Activated CD4-positive, CD25-positive, alpha-beta regulatory T cell (primary cell): ENCODE results near the gene YY1AP1.
A peak's percentile ranks its signal among the peaks of the same experiment; 100 is the strongest.
"Not testable (repeated sequence)": the region's sequence is repeated elsewhere in the genome, so short reads cannot be mapped to it uniquely, and the experiment has no call there.

Experiments used
- DNase-seq, 4 experiments: peaks; one replicate each; lab custom pipeline; 2025; lab: John Stamatoyannopoulos, UW

The YY1AP1 gene

DNA sequence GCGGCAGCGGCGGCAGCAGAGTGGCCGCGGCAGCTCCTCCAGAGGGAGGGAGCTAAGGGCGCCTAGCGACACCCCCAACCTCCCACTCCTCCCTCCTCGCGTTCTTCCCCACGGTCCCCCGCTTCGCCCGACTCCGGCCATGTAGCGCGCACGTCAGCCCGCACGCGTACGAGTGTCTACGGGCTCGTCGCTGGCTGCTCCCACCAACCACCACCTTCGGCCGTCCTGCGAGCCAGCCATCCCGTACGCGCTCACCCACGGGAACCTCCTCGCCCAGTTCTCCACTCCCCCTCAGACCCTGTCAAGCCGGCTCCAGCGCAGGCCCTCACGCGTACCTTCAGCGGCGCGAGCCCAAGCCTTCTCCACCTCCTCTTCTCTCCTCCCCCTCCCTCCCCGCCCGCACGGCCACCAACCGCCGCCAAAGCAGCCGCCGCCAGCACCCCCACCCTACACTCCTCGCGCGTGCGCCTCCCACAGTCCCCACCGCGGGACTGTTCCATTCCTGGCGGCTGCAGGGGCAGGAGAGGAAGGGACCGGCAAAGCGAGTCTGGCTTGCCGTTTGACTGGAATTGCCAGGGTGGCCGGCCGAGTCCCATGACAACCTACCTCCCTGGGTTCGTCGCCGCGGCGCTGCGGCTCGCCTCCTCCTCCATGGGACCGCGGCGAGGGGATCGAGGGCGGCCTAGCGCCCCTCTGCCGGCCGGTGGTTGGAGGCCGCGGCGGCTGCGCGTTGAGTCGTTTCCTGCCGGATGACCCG, at the start of gene YY1AP1:
Gene YY1AP1, minus strand, starts transcription at position 451 of the 757 bp plus-strand sequence. CDS start 8,338 bp downstream, outside the sequence.
- DNase-seq = peak; percentile 76 to 87 (median 84)

GRCh38 chr1:155729031-155729898, 40.7 kb upstream of the YY1AP1 start:
- no peak for DNase-seq

DNA sequence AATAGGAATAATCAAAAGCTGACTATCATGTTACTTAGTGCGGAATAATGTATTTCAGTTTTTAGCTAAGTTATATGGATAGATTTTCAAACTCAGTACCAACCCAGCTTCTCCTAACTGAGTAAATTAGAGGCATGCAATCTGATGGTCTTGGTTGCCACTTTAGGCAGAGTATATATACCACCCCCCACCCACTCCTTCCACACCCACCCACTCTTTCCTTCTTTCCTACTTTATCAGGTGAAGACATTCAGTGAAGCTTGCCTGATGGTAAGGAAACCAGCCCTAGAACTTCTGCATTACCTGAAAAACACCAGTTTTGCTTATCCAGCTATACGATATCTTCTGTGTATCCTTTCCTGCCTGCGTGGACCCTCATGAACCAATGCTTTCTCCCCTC, 36.6 kb upstream of the YY1AP1 start:
- no peak for DNase-seq

DNA sequence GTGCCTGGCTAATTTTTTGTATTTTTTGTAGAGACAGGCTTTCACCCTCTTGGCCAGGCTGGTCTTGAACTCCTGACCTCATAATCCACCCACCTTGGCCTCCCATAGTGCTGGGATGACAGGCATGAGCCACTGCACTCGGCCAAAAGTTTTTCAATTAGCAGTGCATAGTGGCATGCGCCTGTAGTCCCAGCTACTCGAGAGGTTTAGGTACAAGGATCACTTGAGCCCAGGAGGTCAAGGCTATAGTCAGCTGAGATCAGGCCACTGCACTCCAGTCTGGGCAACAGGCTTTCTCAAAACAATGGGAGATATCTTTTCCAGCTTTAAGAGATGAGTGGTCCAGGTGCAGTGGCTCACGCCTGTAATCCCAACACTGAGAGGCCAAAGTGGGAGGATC, 31.1 kb upstream of the YY1AP1 start:
- DNase-seq = no peak

GRCh38 chr1:155718524-155719115, 30.0 kb upstream of the YY1AP1 start:
- DNase-seq = not testable (repeated sequence)

DNA sequence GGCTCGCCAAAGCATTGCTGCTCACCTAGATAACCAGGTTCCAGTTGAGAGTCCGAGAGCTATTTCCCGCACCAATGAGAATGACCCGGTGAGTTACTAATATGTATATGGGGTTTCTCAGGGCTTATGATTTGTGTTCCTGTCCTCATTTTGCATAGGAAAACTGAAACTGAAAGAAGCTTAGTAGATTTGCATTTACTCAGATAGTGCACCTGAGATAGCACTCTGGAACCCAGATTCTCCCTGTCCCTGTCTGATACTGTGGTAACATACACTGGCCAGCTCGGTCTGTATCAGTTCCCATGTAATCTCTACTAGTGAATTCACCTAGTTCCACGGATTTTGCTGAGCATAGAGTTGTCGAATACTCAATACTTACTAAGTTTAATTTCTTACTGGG, 28.5 kb upstream of the YY1AP1 start:
- no peak for DNase-seq

DNA sequence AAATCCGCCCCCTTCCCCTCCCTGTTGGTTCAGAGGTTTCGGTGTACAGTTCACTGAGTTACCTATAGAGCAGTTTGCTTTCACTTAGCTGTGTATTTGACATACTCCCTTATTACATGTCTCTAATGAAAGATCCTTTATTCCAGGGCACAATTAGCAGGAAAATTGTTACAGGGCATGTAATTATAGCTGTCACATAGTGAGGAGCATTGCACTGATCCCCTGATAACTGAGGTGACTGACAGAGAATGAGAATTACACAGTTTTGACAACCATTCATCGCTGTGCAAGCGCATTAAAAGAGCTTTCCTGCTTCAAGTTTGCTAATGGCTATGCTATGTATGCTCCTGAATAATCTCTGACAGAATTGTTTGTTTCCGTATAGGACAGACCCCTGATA, 27.2 kb upstream of the YY1AP1 start:
- DNase-seq = no peak

DNA sequence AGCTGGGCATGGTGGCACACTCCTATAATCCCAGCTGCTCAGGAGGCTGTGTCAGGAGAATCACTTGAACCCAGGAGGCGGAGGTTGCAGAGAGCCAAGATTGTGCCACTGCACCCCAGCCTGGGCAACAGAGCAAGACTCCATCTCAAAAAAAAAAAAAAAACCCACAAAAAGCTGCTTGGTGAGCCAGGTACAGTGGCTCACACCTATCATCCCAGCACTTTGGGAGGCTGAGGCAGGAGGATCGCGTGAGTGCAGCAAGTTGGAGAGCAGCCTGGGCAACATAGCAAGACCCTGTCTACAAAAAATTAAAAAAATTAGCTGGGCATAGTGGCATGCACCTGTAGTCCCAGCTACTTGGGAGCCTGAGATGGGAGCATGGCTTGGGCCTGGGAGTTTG, 26.5 kb upstream of the YY1AP1 start:
- DNase-seq = not testable (repeated sequence)

- no peak for DNase-seq
Measured at GRCh38 chr1:155713075-155713474, 24.5 kb upstream of the YY1AP1 start.

- DNase-seq = not testable (repeated sequence)
Measured at GRCh38 chr1:155712636-155713035, 24.1 kb upstream of the YY1AP1 start.

GRCh38 chr1:155711457-155711856, 22.9 kb upstream of the YY1AP1 start:
- not testable (repeated sequence) for DNase-seq

GRCh38 chr1:155709391-155709790, 20.8 kb upstream of the YY1AP1 start:
- no peak for DNase-seq

- DNase-seq = no peak
Measured at GRCh38 chr1:155706139-155706538, 17.6 kb upstream of the YY1AP1 start.

GRCh38 chr1:155704414-155704813, 15.8 kb upstream of the YY1AP1 start:
- DNase-seq = not testable (repeated sequence)

- DNase-seq = no peak
Measured at GRCh38 chr1:155703216-155703615, 14.6 kb upstream of the YY1AP1 start.

GRCh38 chr1:155701675-155702074, 13.1 kb upstream of the YY1AP1 start:
- not testable (repeated sequence) for DNase-seq

DNA sequence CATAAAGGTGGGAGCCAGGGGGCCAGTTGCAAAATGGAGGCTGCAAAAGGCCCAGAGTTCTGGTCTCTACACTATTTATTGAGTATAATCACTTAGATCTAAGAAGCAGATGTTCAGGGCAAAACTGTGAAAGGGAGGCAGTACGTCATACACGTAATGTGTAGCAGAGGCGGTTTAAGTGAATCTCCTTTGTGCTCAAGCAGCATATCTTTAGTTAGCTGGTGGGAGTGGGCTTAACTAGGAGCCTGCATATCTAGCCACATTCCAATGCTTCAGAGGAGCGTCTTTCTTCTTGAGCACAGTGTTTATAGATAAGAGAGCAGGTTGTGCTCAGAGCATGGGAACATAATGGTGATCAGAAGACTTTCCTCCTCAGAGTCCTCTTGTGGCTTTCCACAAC, 10.5 kb upstream of the YY1AP1 start:
- DNase-seq = not testable (repeated sequence)

DNA sequence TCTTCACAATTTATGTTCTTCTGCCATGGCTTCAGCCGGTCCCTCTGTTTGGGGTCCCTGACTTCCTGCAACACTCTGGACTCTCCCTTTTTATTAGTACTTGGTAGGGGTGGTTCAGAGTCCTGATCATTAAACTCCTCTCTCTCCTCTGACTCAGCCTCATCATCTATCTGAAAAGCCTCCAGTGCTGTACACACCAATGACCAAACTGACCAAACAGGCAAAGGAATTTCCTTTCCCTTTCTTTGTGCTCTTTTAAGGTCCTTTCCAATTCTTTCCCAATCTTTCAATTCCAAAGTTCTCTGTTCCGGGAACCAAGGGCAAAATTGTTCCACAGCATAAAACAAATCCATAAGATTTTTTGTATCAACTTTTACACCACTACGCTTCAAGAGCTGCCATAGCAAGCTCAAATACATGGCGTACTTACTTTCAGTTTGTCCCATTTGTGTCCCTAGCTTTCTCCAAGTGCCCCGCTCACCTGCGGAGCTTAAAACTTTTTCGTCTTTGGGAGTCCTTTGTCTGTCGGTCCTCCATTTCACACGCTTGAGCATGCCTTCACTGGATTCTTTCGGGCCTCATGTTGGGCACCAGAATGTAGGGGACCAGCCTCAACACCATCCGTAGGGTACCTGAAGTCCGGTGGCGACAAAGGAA, 9.9 kb upstream of the YY1AP1 start:
- no peak for DNase-seq

DNA sequence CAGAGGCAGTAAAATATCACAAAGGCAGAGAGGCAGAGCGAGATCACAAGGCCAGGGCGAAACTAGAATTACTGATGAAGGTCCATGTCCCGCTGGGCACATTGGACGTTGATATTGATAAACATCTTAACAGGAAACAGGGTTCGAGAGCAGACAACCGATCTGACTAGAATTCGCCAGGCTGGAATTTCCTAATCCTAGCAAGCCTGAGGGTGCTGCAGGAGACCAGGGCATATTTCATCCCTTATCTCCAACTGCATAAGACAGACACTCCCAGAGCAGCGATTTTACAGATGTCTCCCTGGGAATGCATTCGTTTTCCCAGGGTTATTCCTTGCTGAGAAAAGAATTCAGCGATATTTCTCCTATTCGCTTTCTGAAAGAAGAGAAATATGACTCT, 9.0 kb upstream of the YY1AP1 start:
- DNase-seq = not testable (repeated sequence)

DNA sequence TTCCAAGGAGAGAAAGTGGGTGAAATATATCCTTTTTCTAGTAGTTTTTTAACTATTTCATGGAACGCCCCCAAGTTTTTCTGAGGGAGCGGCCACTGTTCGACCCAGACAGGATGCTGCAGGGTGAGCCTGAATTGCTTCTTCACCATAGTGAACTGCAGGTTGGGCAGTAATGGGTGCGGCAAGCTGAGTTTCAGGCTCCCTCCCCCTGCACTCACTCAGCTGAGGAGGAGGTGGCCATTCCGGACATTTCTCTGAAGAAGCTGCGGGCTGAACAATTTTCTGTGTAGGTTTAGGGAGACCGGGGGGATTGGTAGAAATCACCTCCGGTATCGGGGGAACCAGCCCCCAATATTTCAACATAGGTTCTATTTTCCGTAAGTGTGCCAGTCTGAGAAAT, 8.5 kb upstream of the YY1AP1 start:
- DNase-seq = no peak

DNA sequence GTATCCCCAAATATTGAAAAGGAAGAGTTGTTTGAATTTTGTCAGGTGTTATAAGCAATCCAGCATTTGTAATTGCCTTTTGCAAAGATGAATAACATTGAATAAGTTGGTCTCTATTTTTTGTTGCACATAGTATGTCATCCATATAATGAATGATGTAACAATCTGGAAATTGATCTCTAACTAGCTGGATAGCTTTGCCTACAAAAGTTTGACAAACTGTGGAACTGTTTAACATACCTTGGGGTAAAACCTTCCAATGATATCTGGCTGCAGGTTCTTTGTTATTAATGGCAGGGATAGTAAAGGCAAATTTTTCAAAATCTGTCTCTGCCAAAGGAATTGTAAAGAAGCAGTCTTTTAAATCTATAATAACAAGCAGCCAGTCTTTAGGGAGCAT, 8.0 kb upstream of the YY1AP1 start:
- no peak for DNase-seq

- DNase-seq = no peak
Measured at GRCh38 chr1:155695608-155696007, 7.0 kb upstream of the YY1AP1 start.
